NCI-H1092 (cell line): ENCODE data around the gene EPHB4.
"Not testable (repeated sequence)": the region's sequence is repeated elsewhere in the genome, so short reads cannot be mapped to it uniquely, and the experiment has no call there.

Source experiments
- DNase-seq: peaks from one replicate; lab custom pipeline; 2025; lab: John Stamatoyannopoulos, UW

The EPHB4 gene

GRCh38 chr7:100827330-100828226 is at the start of gene EPHB4:
EPHB4 (minus strand) TSS chr7:100827523; CDS start chr7:100827030, 493 bp downstream.
- no peak for DNase-seq

- DNase-seq: peak; percentile 29
Observed at GRCh38 chr7:100875356-100875751, 48.0 kb upstream of the EPHB4 start.

DNA sequence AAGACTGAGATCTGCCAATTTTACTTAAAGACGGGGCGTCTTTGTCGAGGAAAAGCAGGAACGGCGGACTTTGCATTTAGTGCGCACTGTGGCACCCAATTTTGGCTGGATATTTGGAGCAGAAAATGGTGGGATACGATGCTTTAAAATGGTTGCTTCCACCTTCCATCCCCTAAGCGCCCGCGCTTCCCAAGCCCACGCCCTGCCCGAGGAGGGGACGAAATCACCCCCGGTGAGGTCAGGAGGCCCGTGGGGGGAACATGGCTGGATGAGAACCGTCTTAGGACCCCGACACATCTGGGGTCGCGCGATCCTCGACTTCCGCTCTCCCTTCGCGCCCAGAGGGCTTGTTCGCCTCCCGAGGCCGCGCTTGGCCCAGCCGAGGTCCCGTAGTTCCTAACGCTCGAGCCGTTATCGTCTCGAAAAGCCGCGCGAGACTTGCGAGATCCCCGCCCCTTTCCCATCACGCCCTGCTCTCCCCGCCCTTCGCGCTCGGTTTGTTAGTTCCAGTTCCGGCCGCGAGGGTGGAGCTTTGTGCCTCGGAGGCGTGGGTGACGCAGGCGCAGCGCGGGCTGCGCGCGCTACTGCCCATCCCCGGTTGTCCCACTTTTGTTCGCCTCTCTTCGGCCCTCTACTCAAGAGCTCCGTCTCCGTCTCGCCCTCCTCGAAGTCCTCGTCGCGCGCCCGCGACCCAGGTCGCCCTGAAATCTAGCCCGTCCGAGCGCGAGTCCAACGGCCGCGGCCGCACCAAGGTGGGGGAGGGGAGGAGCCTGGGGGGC is 47.4 kb upstream of the EPHB4 start, which contains the start of gene SRRT:
Gene SRRT, plus strand, starts transcription at position 527 of the 779 bp plus-strand sequence. CDS start 488 bp downstream, outside the sequence.
- DNase-seq: peak; percentile 100

- no peak for DNase-seq
Observed at GRCh38 chr7:100874300-100874576, 46.9 kb upstream of the EPHB4 start.

DNA sequence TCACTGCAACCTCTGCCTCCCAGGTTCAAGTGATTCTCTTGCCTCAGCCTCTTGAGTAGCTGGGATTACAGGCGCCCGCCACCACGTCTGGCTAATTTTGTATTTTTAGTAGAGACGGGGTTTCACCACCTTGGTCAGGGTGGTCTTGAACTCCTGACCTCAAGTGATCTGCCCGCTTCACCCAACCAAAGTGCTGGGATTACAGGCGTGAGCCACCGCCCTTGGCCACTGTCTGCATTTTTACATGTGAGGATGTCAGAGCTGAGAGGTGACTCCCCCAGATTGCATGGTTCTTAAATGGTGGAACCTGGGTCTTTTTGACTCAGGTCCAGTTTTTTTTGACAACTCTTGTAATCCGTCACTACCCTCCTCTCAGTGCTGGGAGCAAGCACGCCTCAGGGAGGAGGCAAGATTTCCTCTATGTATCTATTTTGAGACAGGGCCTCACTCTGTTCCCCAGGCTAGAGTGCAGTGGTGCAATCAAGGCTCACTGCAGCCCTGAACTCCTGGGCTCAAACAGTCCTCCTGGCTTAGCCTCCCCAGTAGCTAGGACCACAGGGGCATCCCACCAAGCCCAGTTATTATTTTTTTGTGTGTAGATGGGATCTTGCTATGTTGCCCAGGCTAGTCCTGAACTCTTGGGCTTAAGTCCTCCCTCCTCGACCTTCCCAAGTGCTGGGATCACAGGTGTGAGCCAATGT is 46.4 kb upstream of the EPHB4 start:
- no peak for DNase-seq

DNA sequence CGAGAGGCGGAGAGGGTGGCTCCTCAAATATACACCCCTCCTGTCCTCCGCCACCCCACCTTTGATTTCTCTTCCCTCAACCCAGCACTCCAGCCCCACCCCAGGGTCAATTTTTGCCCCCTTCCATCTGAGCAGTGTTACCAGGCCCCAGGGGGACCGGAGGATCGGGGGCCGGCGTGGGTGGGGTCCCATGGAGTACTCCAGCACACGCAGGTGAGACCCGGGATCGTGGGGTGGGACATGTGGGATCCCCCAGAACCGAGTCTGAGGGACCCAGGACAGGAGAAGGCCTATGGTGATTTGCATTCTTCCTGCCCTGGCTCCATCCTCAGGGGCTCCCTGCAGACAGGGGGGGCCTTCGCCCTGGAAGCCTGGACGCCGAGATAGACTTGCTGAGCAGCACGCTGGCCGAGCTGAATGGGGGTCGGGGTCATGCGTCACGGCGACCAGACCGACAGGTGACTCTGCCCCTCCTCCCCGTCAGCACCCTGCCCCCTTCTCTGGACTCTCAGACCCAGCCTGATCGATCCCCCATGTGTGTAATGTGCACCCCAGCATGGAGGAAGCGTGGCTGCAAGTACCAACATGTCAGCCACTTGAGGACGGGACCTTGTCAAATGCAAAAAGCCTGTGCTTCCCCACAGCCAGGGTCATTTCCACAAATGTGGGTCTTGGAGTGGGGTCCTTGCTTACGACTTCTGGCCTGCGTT is 40.6 kb upstream of the EPHB4 start:
- no peak for DNase-seq

DNA sequence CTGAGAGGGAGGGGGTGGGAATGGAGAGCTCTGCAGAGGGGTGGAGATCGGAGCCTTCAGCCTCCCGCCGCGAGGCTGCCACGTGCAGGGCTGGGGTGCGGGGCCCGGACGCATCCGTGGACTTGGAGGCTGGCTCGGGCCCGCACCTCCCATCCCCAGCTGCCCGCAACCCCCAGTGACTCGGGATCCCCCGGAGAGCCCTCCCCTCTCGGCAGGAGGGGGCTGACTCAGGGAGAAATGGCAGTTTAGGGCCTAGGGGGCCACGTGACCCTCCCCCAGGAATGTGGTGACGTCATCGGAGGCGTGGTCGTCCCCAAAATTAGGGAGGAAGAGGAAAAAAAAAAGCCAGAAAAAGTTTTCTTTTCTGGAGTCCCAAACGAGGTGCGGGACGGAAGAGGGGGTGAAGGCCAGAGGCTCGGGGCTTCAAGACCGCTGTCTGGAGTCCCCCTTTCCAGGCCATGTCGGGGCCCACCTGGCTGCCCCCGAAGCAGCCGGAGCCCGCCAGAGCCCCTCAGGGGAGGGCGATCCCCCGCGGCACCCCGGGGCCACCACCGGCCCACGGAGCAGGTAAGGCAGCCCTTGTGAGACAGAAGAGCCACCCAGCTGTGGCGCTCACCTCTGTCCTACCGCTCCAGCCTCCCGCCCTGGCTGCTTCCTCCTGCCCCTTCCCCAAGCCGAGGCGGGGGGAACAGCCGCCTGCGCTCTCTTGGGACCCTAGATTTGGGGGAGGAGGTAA is 39.9 kb upstream of the EPHB4 start, which contains the start of gene TRIP6:
Gene TRIP6, plus strand, starts transcription at position 348 of the 736 bp plus-strand sequence. Its CDS starts 111 bp downstream, at position 459.
- DNase-seq: no peak

- no peak for DNase-seq
Observed at GRCh38 chr7:100866729-100867039, 39.4 kb upstream of the EPHB4 start.

- DNase-seq: peak; percentile 65
Observed at GRCh38 chr7:100865938-100866728, 38.8 kb upstream of the EPHB4 start.

DNA sequence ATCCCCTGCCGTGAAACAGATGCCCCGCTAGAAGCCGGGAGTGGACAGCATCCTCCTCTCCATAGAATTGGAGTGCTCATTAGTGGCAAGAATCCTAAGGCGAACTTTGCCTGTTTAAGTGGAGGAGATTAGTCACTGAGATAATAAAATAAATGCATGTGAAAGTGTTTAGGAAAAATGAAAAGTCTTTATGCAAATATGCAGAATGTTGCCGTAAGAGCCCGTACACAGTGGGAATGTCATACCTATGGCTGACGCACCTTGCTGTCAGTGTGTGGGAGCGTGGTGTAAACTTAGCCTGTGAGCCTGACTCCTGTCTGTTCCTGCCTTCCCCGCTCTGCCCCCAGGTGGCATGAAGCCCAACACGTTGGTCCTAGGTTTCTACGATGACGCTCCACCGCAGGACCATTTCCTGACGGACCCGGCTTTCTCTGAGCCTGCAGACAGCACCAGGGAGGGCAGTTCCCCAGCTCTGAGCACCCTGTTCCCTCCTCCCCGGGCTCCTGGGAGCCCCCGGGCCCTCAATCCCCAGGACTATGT is 38.1 kb upstream of the EPHB4 start:
- peak; percentile 14 for DNase-seq

GRCh38 chr7:100864263-100864845 is 37.0 kb upstream of the EPHB4 start:
- no peak for DNase-seq

DNA sequence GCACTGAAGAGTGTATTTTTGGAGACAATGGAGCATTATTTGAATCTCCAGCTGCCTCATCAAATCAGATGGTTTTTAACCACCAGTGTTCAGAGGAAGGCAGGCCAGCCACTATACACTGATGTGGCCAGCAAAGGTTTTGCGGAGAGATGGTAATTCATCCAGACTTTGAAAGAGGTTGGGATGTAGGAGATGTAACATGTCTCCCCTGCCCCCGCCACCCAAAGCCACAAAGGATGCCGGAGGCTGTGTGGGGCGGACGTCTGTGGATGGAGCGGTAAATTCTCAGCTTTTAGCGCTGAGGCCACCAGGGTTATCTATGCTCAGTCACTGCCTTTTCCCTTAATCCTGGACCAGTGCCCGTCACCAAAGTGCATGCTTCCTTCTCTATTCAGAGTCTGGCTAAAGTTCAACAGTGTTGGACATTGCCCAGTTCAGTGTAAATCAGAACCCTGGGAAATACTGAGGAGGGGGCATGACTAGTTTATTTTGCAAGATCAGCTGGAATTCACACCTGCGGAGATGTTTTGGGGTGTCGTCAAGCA is 36.2 kb upstream of the EPHB4 start:
- no peak for DNase-seq

DNA sequence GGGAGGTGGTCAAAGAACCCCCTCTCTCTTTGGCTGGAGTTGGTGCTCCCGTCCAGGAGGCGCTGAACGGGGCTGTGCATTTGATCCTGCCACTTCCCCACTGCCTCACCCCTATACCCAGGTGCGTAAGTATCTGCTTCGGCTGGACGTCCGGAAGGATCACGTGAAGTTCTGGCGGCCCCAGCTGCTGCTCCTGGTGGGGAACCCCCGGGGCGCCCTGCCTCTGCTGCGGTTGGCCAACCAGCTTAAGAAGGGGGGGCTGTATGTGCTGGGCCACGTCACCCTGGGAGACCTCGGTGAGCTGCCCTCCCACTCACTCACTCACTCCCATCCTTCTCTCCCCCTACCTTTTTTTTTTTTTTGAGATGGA is 34.3 kb upstream of the EPHB4 start:
- DNase-seq: no peak

DNA sequence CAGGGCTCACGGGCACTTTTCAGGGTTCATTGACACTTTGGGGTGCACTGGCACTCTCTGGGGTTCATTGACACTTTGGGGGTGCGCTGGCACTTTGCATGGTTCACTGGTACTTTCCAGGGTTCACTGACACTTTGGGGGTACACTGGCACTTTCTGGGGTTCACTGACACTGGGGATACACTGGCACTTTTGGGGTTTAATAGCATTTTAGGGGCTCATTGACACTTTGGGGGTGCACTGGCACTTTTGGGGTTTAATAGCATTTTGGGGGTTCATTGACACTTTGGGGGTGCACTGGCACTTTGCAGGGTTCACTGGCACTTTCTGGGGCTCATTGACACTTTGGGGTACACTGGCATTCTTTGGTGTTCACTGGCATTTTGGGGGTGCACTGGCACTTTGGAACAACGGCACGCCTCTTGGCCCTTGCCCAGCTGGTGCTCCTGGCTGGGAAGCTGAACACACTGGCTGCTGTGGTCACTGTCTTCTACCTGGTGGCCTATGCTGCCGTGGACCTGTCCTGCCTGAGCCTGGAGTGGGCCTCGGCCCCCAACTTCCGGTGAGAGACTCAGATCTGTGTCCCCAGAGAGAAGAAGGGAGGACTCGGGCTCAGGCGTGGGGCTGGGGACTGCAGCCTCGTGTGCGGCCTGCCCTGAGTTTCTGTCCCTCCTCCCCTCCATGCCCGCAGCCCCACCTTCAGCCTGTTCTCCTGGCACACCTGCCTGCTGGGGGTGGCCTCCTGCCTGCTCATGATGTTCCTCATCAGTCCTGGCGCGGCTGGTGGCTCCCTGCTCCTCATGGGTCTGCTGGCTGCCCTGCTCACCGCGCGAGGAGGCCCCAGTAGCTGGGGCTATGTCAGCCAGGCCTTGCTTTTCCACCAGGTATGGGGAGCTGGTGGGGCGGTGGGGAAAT is 33.6 kb upstream of the EPHB4 start:
- no peak for DNase-seq

DNA sequence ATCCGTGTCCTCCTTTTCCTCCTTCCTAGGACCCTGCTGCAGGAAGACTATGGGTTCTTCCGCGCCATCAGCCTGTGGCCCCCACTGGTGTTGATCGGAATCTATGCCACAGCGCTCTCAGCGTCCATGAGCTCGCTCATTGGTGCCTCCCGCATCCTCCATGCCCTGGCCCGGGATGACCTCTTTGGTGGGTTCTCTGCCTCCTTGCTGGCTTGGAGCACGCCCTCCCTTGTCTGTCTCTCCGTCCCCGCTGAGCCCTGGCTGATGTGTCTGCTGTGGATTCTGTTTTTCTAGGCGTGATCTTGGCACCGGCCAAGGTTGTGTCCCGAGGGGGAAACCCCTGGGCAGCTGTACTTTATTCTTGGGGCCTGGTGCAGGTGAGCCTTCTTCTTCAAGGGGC is 32.5 kb upstream of the EPHB4 start:
- DNase-seq: no peak

DNA sequence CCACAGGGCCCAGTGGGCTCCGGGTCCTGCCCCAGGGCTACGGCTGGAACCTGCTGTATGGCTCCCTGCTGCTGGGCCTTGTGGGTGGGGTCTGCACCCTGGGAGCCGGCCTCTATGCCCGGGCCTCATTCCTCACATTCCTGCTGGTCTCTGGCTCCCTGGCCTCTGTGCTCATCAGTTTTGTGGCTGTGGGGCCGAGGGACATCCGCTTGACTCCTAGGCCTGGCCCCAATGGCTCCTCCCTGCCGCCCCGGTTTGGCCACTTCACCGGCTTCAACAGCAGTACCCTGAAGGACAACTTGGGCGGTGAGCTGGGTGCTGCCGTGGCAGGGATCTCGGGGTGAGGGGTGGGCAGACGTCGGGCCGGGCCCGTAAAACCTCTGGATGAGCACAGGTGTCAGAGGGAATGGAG is 29.6 kb upstream of the EPHB4 start:
- DNase-seq: no peak

- no peak for DNase-seq
Observed at GRCh38 chr7:100855515-100855914, 28.2 kb upstream of the EPHB4 start.

GRCh38 chr7:100854899-100855298 is 27.6 kb upstream of the EPHB4 start:
- not testable (repeated sequence) for DNase-seq
